ENCODE measurements around the gene EFHC1. TPM values are rescaled to one million over a fixed set of nuclear protein-coding genes. Genes with fewer than 3 reads are reported as not detected.

Gene EFHC1
- polyA plus RNA-seq, 1 donor (not counting 4 experiments of a cell fraction or from before 2014, with no cell fraction given), result 20.5 TPM

GRCh38 chr6:52516943-52517342, 96.8 kb downstream of the EFHC1 start:
- no peaks in the 10 kb centered on the region for H3K27me3 ChIP-seq (ENCODE audit: control insufficient read depth, extremely low read depth, insufficient read depth, low read length)
- no peak overlapping the region for H3K9ac ChIP-seq (ENCODE audit: control insufficient read depth, extremely low read depth, insufficient read depth, low read length)
- H2AFZ ChIP-seq (ENCODE audit: control insufficient read depth, low read length), result no peak overlapping the region
- H3K27ac ChIP-seq (ENCODE audit: control insufficient read depth, insufficient read depth, low read length), result no peak overlapping the region
- H3K4me3 ChIP-seq (ENCODE audit: control insufficient read depth in 2 of 3, extremely low read depth in 1 of 3, insufficient read depth in 2 of 3, low read depth in 1 of 3, low read length in 3 of 3), result no peak overlapping the region
- H3K79me2 ChIP-seq (ENCODE audit: control insufficient read depth, insufficient read depth, low read length), result peaks cover 5% of the 10 kb centered on the region
- no peaks in the 10 kb centered on the region for H3K9me1 ChIP-seq (ENCODE audit: control insufficient read depth, extremely low read depth, insufficient read depth, low read length)
- dilution Hi-C loops (cut with MboI; ENCODE audit: extremely low pct_ligation_motif_present, low sequenced_read_pairs), result no loop called here
- H3K4me2 ChIP-seq (ENCODE audit: control insufficient read depth, extremely low read depth, insufficient read depth, low read depth, low read length), result no peak overlapping the region
- peaks cover 0 to 14% of the 10 kb centered on the region in 2 experiments for H3K36me3 ChIP-seq (ENCODE audit: control insufficient read depth in 2 of 2, extremely low read depth in 1 of 2, insufficient read depth in 2 of 2, low read length in 2 of 2)
- no peak for TF ChIP-seq EZH2 (IDR thresholded peaks at IDR 0.05; ENCODE audit: low read length)
- TF ChIP-seq, protein P1, sequence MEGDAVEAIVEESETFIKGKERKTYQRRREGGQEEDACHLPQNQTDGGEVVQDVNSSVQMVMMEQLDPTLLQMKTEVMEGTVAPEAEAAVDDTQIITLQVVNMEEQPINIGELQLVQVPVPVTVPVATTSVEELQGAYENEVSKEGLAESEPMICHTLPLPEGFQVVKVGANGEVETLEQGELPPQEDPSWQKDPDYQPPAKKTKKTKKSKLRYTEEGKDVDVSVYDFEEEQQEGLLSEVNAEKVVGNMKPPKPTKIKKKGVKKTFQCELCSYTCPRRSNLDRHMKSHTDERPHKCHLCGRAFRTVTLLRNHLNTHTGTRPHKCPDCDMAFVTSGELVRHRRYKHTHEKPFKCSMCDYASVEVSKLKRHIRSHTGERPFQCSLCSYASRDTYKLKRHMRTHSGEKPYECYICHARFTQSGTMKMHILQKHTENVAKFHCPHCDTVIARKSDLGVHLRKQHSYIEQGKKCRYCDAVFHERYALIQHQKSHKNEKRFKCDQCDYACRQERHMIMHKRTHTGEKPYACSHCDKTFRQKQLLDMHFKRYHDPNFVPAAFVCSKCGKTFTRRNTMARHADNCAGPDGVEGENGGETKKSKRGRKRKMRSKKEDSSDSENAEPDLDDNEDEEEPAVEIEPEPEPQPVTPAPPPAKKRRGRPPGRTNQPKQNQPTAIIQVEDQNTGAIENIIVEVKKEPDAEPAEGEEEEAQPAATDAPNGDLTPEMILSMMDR (optimal IDR thresholded peaks at IDR 0.05 in 1 of 3, IDR thresholded peaks at IDR 0.05 in 1 of 3, conservative IDR thresholded peaks at IDR 0.05 in 1 of 3; ENCODE audit: extremely low read depth in 1 of 3, insufficient read depth in 2 of 3, low read length in 3 of 3), result no peak
- no peaks in the 10 kb centered on the region for H3K9me3 ChIP-seq (ENCODE audit: control insufficient read depth, low read depth, low read length)
- H3K4me1 ChIP-seq (ENCODE audit: control insufficient read depth, extremely low read depth, insufficient read depth, low read length), result peaks cover 55% of the 10 kb centered on the region
- no peak for FAIRE-seq
- DNase-seq (ENCODE audit: low read depth, low spot score), result no peak
- no peaks in the 10 kb centered on the region for H4K20me1 ChIP-seq (ENCODE audit: control insufficient read depth, extremely low read depth, insufficient read depth, low read length)

- Histone ChIP-seq H3K27me3 (ENCODE audit: control insufficient read depth, extremely low read depth, insufficient read depth, low read length) (no peaks in the 10 kb centered on the region), H3K79me2 (ENCODE audit: control insufficient read depth, insufficient read depth, low read length) (peaks cover 5% of the 10 kb centered on the region), H3K9ac (ENCODE audit: control insufficient read depth, extremely low read depth, insufficient read depth, low read length) (peak overlapping the region; percentile 64), H3K4me2 (ENCODE audit: control insufficient read depth, extremely low read depth, insufficient read depth, low read depth, low read length) (peak overlapping the region; percentile 76), H2AFZ (ENCODE audit: control insufficient read depth, low read length) (peak overlapping the region; percentile 74), H3K27ac (ENCODE audit: control insufficient read depth, insufficient read depth, low read length) (peak overlapping the region; percentile 88), H3K9me3 (ENCODE audit: control insufficient read depth, low read depth, low read length) (no peaks in the 10 kb centered on the region), H3K4me1 (ENCODE audit: control insufficient read depth, extremely low read depth, insufficient read depth, low read length) (peaks cover 48% of the 10 kb centered on the region), H3K36me3 (ENCODE audit: control insufficient read depth in 2 of 2, extremely low read depth in 1 of 2, insufficient read depth in 2 of 2, low read length in 2 of 2) (peaks cover 0 to 14% of the 10 kb centered on the region in 2 experiments), H4K20me1 (ENCODE audit: control insufficient read depth, extremely low read depth, insufficient read depth, low read length) (no peaks in the 10 kb centered on the region), H3K4me3 (ENCODE audit: control insufficient read depth in 2 of 3, extremely low read depth in 1 of 3, insufficient read depth in 2 of 3, low read depth in 1 of 3, low read length in 3 of 3) (peak overlapping the region in 1 of 3 experiments; percentile 45), H3K9me1 (ENCODE audit: control insufficient read depth, extremely low read depth, insufficient read depth, low read length) (no peaks in the 10 kb centered on the region)
- dilution Hi-C loops (cut with MboI; ENCODE audit: extremely low pct_ligation_motif_present, low sequenced_read_pairs), result no loop called here
- TF ChIP-seq EZH2 (IDR thresholded peaks at IDR 0.05; ENCODE audit: low read length), result no peak
- TF ChIP-seq, protein P1 (optimal IDR thresholded peaks at IDR 0.05 in 1 of 3, IDR thresholded peaks at IDR 0.05 in 1 of 3, conservative IDR thresholded peaks at IDR 0.05 in 1 of 3; ENCODE audit: extremely low read depth in 1 of 3, insufficient read depth in 2 of 3, low read length in 3 of 3), result no peak
- DNase-seq (ENCODE audit: low read depth, low spot score) (no peak), FAIRE-seq (peak; percentile 89)
These were observed 97.5 kb downstream of the EFHC1 start for GRCh38 chr6:52517502-52518278.

Data from keratinocyte (primary cell).